Upper lobe of left lung (tissue), 6 donors: ENCODE data around the gene PLA2G5. TPM values are rescaled to one million over a fixed set of nuclear protein-coding genes. Genes with fewer than 3 reads are reported as not detected.

ENCODE experiments used
- ATAC-seq, 2 donors: fragments of 200-7000 bp; cut with Tn5 transposase; one replicate each; pipeline ENCODE4 v1.9.1; 2022; ENCODE audit warnings: mild to moderate bottlenecking in 2 of 2, moderate library complexity in 2 of 2; ENCODE audit not compliant: low FRiP score in 2 of 2
- DNase-seq, 2 donors: peaks; one replicate each; pipeline ENCODE4 v3.0.0-alpha.2; 2019 to 2020
- H3K27ac ChIP-seq, 4 donors: fragments of 200-600 bp; sonication (generic); one replicate each; pipeline ENCODE4 v1.5.1; 2016 to 2019
- H3K27me3 ChIP-seq, 4 donors: fragments of 200-600 bp; sonication (generic); one replicate each; pipeline ENCODE4 v1.5.1; 2017 to 2019
- H3K36me3 ChIP-seq, 4 donors: fragments of 200-600 bp; sonication (generic); one replicate each; pipeline ENCODE4 v1.5.1; 2016 to 2019
- H3K4me1 ChIP-seq, 4 donors: fragments of 200-600 bp; sonication (generic); one replicate each; pipeline ENCODE4 v1.5.1; 2018 to 2019
- H3K4me3 ChIP-seq, 4 donors: fragments of 200-600 bp; sonication (generic); one replicate each; pipeline ENCODE4 v1.5.1; 2017 to 2019; ENCODE audit warnings: mild to moderate bottlenecking in 2 of 4, moderate library complexity in 1 of 4
- H3K9me3 ChIP-seq, 4 donors: fragments of 200-600 bp; sonication (generic); one replicate each; pipeline ENCODE4 v1.5.1; 2018 to 2019
- EP300 ChIP-seq, 4 donors: sonication (generic); formaldehyde crosslinking; IDR thresholded peaks; one replicate each; pipeline ENCODE4 v1.5.1; 2017; ENCODE audit warnings: antibody characterized with exemption in 4 of 4, control low read depth in 2 of 4
- POLR2A ChIP-seq, 4 donors: fragments of 450-650 bp; IDR thresholded peaks; one replicate each; pipeline ENCODE4 v1.5.1; 2016 to 2017; ENCODE audit warnings: antibody characterized with exemption in 4 of 4, mild to moderate bottlenecking in 2 of 4
- POLR2AphosphoS5 ChIP-seq, 2 donors: sonication (generic); formaldehyde crosslinking; IDR thresholded peaks; one replicate each; pipeline ENCODE4 v1.5.1; 2017; ENCODE audit warnings: antibody characterized with exemption in 2 of 2
- WGBS, 2 donors: methylation state at CpG; one replicate each; pipeline ENCODE4 v1.1.5; 2017 to 2018; 5-methylcytosine and 5-hydroxymethylcytosine counted together
- total RNA-seq, 6 donors: library from RNA; depleted of rRNA in 4 of 6; stranded (reverse); fragments of >200 nt in 4 of 6; gene quantifications; one replicate each; pipeline versions ENCODE4 v1.1.0 to v1.2.1, GENCODE V29; 2016 to 2021
- TF ChIP-seq, protein P1 (sequence below), 6 experiments: fragments of 450-650 bp in 4 of 6; fragments of 200-600 bp in 2 of 6; sonication (generic) in 2 of 6; IDR thresholded peaks; one replicate each; pipeline ENCODE4 v1.5.1; 2016 to 2019; ENCODE audit warnings: antibody characterized with exemption in 6 of 6
- donor health status: DM: no; HTN: no; CAD: no; lungs with moderate emphysema.
- donor health status: DM: no; HTN: yes; CAD: no; lungs with severe emphysema.

Gene PLA2G5
- total RNA-seq, 6 donors from 2014 or later: 1.4 to 5.1 (median 3.1) TPM; not detected in 1

DNA sequence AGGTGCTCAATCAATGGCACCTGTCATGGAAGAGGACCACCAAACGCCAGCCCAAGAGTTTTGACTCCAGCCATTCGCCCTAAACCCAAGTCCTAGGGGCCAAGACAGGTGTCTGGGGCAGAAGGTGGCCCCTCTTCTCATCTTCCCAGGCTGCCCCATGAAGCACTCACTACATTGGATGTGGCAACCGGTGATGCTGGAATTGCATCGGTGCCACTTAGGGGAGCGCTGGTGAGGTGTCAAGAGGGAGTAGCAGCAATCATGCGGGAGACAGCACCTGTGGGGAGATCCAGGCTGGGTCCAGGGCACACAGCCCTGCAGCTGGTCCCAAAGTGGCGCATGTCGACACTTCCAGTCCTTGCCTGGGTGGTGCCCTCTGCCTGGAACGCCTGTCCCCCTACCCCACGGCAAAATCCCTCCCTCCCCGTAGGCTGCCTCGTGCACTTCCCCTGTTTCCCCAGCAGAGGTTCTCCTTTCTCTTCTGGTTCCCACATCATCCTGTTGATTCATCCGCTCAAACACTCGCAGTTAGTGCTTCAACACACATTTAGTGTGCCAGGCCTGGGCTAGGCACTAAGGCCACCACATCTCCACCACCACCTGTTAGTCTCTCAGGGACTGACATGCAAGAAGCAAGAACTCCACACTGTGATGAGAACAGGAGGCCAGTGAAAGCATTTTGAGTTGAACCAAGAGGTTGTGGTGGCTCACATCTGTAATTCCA is 30.8 kb downstream of the PLA2G5 start:
- WGBS, 2 donors: 11 to 40% methylated on average over 8 to 14 of the region's 14 CpGs
- no peaks in the 10 kb centered on the region for H3K27me3 ChIP-seq
- no peaks in the 10 kb centered on the region for H3K36me3 ChIP-seq
- DNase-seq (peak; percentile 30 to 48), ATAC-seq (peak; percentile 73 to 90)
- peaks cover 0 to 12% (median 12%) of the 10 kb centered on the region in 4 donors for H3K4me1 ChIP-seq
- peaks cover 0 to 3% (median 0%) of the 10 kb centered on the region in 4 donors for H3K9me3 ChIP-seq
- H3K27ac ChIP-seq: no peak overlapping the region
- TF ChIP-seq EP300 (IDR thresholded peaks at IDR 0.05) (no peak), POLR2A (IDR thresholded peaks at IDR 0.05) (no peak), POLR2AphosphoS5 (IDR thresholded peaks at IDR 0.05) (no peak)
- TF ChIP-seq, protein P1, sequence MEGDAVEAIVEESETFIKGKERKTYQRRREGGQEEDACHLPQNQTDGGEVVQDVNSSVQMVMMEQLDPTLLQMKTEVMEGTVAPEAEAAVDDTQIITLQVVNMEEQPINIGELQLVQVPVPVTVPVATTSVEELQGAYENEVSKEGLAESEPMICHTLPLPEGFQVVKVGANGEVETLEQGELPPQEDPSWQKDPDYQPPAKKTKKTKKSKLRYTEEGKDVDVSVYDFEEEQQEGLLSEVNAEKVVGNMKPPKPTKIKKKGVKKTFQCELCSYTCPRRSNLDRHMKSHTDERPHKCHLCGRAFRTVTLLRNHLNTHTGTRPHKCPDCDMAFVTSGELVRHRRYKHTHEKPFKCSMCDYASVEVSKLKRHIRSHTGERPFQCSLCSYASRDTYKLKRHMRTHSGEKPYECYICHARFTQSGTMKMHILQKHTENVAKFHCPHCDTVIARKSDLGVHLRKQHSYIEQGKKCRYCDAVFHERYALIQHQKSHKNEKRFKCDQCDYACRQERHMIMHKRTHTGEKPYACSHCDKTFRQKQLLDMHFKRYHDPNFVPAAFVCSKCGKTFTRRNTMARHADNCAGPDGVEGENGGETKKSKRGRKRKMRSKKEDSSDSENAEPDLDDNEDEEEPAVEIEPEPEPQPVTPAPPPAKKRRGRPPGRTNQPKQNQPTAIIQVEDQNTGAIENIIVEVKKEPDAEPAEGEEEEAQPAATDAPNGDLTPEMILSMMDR (IDR thresholded peaks at IDR 0.05): peak; percentile 80 to 90 (median 86)
- H3K4me3 ChIP-seq: no peak overlapping the region

DNA sequence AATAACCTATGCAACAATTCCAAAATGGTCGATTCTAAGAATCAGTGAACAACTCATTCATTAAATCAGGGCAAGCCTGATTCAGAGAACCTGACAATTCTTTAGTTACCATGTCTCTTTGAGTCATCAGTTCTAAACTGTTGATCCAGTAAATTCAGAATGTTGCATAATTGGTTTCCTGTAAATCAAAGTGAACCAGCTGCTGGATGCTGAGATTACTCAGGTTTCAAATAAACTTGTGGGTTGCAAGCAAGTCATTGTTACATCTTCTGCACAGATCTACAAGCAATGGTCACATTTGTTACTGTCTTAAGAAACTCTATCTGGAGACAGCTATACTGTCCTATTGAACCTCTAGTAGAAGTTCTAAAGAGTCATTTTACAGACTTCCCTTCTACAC is 32.9 kb downstream of the PLA2G5 start:
- ATAC-seq (peak in 1 of 2 donors; percentile 13), DNase-seq (no peak)
- H3K4me3 ChIP-seq: no peak overlapping the region
- 61 to 63% methylated on average over 1 of the region's 1 CpG for WGBS, 2 donors
- TF ChIP-seq POLR2A (IDR thresholded peaks at IDR 0.05) (no peak), EP300 (IDR thresholded peaks at IDR 0.05) (peak in 2 of 4 donors; percentile 32 to 36), POLR2AphosphoS5 (IDR thresholded peaks at IDR 0.05) (peak in 1 of 2 donors; percentile 56)
- TF ChIP-seq, protein P1 (IDR thresholded peaks at IDR 0.05): no peak
- H3K4me1 ChIP-seq: peaks cover 0 to 12% (median 6%) of the 10 kb centered on the region in 4 donors
- no peak overlapping the region for H3K27ac ChIP-seq
- H3K36me3 ChIP-seq: no peaks in the 10 kb centered on the region
- no peaks in the 10 kb centered on the region for H3K27me3 ChIP-seq
- no peaks in the 10 kb centered on the region for H3K9me3 ChIP-seq

DNA sequence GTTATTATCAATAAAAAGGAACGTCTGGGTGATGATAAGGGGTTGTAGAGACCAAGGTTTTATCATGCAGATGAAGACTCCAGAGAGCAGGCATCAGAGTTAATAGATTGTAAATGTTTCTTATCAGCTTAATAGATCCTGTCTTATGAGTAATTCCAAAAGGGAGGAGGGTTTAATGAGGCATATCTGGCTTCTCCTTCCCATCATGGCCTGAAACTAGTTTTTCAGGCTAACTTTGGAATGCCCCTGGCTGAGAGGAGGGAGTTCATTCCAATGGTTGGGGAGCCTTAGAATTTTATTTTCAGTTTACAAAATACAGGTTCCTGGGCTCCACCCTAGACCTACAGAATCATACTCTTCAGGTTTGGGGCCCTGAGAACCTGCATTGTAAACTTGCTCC is 35.9 kb downstream of the PLA2G5 start:
- ATAC-seq: no peak
- Histone ChIP-seq H3K36me3 (no peaks in the 10 kb centered on the region), H3K4me3 (no peak overlapping the region), H3K4me1 (peaks cover 0 to 13% (median 6%) of the 10 kb centered on the region in 4 donors), H3K27me3 (no peaks in the 10 kb centered on the region), H3K27ac (no peak overlapping the region), H3K9me3 (no peaks in the 10 kb centered on the region)
- no peak for TF ChIP-seq POLR2A (IDR thresholded peaks at IDR 0.05)
- no peak for DNase-seq
- 56 to 57% methylated on average over 1 of the region's 1 CpG for WGBS, 2 donors

DNA sequence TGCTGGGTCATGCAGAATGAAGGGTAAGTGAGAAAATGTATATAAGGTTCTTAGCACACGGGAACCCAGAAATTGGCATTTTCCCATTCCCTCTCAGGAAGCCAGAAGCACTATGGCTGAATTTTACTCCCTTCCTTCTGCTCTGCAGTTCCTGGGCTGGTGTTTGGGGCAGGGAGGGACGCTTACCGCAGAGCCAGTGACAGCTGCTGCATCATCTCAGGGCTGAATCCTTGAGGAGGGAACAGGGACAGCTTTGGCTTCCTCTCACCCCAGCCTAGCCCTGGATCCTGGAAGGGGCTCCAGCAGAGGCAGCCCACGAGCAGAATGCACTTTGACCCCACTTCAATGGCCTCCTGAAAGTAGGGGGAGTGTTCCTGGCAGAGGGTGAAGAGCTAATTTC is 37.4 kb downstream of the PLA2G5 start:
- Histone ChIP-seq H3K4me1 (peaks cover 0 to 6% (median 0%) of the 10 kb centered on the region in 4 donors), H3K4me3 (no peak overlapping the region), H3K9me3 (no peaks in the 10 kb centered on the region), H3K36me3 (no peaks in the 10 kb centered on the region), H3K27ac (no peak overlapping the region), H3K27me3 (no peaks in the 10 kb centered on the region)
- DNase-seq: no peak
- WGBS, 2 donors: 78 to 93% methylated on average over 3 to 4 of the region's 4 CpGs
- no peak for ATAC-seq
- TF ChIP-seq POLR2A (IDR thresholded peaks at IDR 0.05): no peak
- TF ChIP-seq EP300 (IDR thresholded peaks at IDR 0.05): no peak
- TF ChIP-seq, protein P1 (IDR thresholded peaks at IDR 0.05): no peak

DNA sequence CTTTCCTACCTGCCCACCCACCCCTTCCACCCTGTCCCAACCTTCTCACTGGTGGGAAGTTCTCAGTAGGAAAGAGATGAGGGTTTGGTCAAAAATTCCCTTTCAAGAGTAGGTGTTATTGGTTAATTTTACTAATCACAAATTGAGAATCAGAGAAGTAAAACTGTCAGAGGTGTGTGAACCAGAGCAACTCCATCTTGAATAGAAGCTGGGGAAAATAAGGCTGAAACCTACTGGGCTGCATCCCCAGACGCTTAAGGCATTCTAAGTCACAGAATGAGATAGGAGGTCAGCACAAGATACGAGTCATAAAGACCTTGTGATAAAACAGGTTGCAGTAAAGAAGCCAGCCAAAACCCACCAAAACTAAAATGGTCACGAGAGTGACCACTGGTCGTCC is 37.8 kb downstream of the PLA2G5 start:
- Histone ChIP-seq H3K4me1 (peaks cover 0 to 6% (median 0%) of the 10 kb centered on the region in 4 donors), H3K4me3 (no peak overlapping the region), H3K27ac (no peak overlapping the region), H3K9me3 (no peaks in the 10 kb centered on the region), H3K36me3 (no peaks in the 10 kb centered on the region), H3K27me3 (no peaks in the 10 kb centered on the region)
- 72 to 83% methylated on average over 4 of the region's 4 CpGs for WGBS, 2 donors
- TF ChIP-seq, protein P1 (IDR thresholded peaks at IDR 0.05): no peak
- TF ChIP-seq EP300 (IDR thresholded peaks at IDR 0.05) (no peak), POLR2A (IDR thresholded peaks at IDR 0.05) (no peak), POLR2AphosphoS5 (IDR thresholded peaks at IDR 0.05) (no peak)
- no peak for ATAC-seq
- no peak for DNase-seq
